Right lobe of liver (tissue), 6 donors: Measurements from ENCODE around the gene DDX52. TPM values are rescaled to one million over a fixed set of nuclear protein-coding genes. Genes with fewer than 3 reads are reported as not detected.

Source experiments
- ATAC-seq, 4 donors: fragments of 200-7000 bp; cut with Tn5 transposase; one replicate each; pipeline ENCODE4 v1.9.1; 2020; ENCODE audit warnings: mild to moderate bottlenecking in 4 of 4, moderate library complexity in 4 of 4
- DNase-seq, 3 donors: peaks; one replicate each; pipeline ENCODE4 v3.0.0-alpha.2; 2020
- H3K27ac ChIP-seq, 3 donors: fragments of 200-600 bp; one replicate each; pipeline ENCODE4 v1.8.0; 2022
- H3K27me3 ChIP-seq, 2 donors: fragments of 200-600 bp; one replicate each; pipeline ENCODE4 v1.8.0; 2022
- H3K36me3 ChIP-seq, 4 donors: fragments of 200-600 bp; sonication (generic) in 1 of 4; one replicate each; pipeline versions ENCODE4 v1.5.1 to v1.8.0; 2017 to 2022; ENCODE audit warnings: control low read depth in 1 of 4
- H3K4me1 ChIP-seq, 4 donors: fragments of 200-600 bp; sonication (generic) in 1 of 4; one replicate each; pipeline versions ENCODE4 v1.5.1 to v1.8.0; 2017 to 2022; ENCODE audit warnings: control low read depth in 1 of 4
- H3K4me3 ChIP-seq, 3 donors: fragments of 200-600 bp; one replicate each; pipeline ENCODE4 v1.8.0; 2022
- H3K9me3 ChIP-seq, 4 donors: fragments of 200-600 bp; sonication (generic) in 1 of 4; one replicate each; pipeline versions ENCODE4 v1.5.1 to v1.8.0; 2017 to 2022; ENCODE audit warnings: control low read depth in 1 of 4
- CTCF ChIP-seq, 4 donors: fragments of 200-600 bp in 3 of 4; fragments of 450-650 bp in 1 of 4; IDR thresholded peaks; one replicate each; pipeline versions ENCODE4 v1.5.1 to v1.8.0; 2016 to 2022; ENCODE audit warnings: antibody characterized with exemption in 4 of 4, mild to moderate bottlenecking in 2 of 4
- POLR2A ChIP-seq: fragments of 450-650 bp; IDR thresholded peaks from one replicate; pipeline ENCODE4 v1.6.1; 2017; ENCODE audit warnings: antibody characterized with exemption, mild to moderate bottlenecking
- WGBS: methylation state at CpG from one replicate; pipeline ENCODE4 v1.1.6; 2018; ENCODE audit warnings: low coverage, low lambda C conversion rate; ENCODE audit not compliant: insufficient coverage; ENCODE audit errors: missing lambda C conversion rate; 5-methylcytosine and 5-hydroxymethylcytosine counted together
- intact Hi-C, 2 donors: fragments of 100-400 bp; cut with DNase I; formaldehyde crosslinking; loops; one replicate each; pipeline versions ENCODE4 v1.11.2 to v1.14.1; 2022
- total RNA-seq, 6 experiments: library from RNA; depleted of rRNA in 2 of 6; stranded (reverse); fragments of >200 nt in 2 of 6; fragmentation: NEBNext Ultra II Directional in 3 of 6; extraction: Animal tissue kit (Norgen Biotek cat#: 25700) in 3 of 6; gene quantifications; one replicate each; pipeline versions ENCODE4 v1.1.0 to v1.2.4, GENCODE V29; 2016 to 2023
- donor health status: DM: no; HTN: yes; CAD: no.
- donor health status: DM: no; HTN: no; CAD: no.
- donor health status: DM: no; HTN: no; CAD: no.
- donor health status: DM: no; HTN: yes; CAD: no.
- donor health status: DM: no; HTN: yes; CAD: no.

DDX52 gene
- total RNA-seq, 6 experiments from 2014 or later: 11.8 to 14.4 (median 13.1) TPM

- TF ChIP-seq POLR2A (no peak), CTCF (IDR thresholded peaks at IDR 0.05) (no peak)
- Histone ChIP-seq H3K9me3 (no peaks in the 10 kb centered on the region), H3K27me3 (no peaks in the 10 kb centered on the region), H3K4me1 (peaks cover 0 to 23% (median 8%) of the 10 kb centered on the region in 4 donors), H3K36me3 (no peaks in the 10 kb centered on the region), H3K4me3 (no peak overlapping the region), H3K27ac (no peak overlapping the region)
- ATAC-seq (no peak), DNase-seq (no peak)
- intact Hi-C loops: no loop called here
- WGBS: 75% methylated on average over 1 of the region's 1 CpG
Observed at GRCh38 chr17:37674511-37674910, 31.3 kb upstream of the DDX52 start.

- TF ChIP-seq POLR2A: no peak
- TF ChIP-seq CTCF (IDR thresholded peaks at IDR 0.05): no peak
- DNase-seq (no peak), ATAC-seq (no peak)
- Histone ChIP-seq H3K36me3 (no peaks in the 10 kb centered on the region), H3K4me3 (no peak overlapping the region), H3K9me3 (no peaks in the 10 kb centered on the region), H3K27me3 (no peaks in the 10 kb centered on the region), H3K27ac (no peak overlapping the region), H3K4me1 (peaks cover 0 to 23% (median 8%) of the 10 kb centered on the region in 4 donors)
- 85% methylated on average over 1 of the region's 2 CpGs for WGBS
- intact Hi-C loops: no loop called here
Observed at GRCh38 chr17:37673386-37673785, 30.1 kb upstream of the DDX52 start.

GRCh38 chr17:37672548-37673078 lies 29.4 kb upstream of the DDX52 start:
- TF ChIP-seq POLR2A (no peak), CTCF (IDR thresholded peaks at IDR 0.05) (no peak)
- H3K27me3 ChIP-seq: no peaks in the 10 kb centered on the region
- no peaks in the 10 kb centered on the region for H3K36me3 ChIP-seq
- peaks cover 0 to 23% (median 8%) of the 10 kb centered on the region in 4 donors for H3K4me1 ChIP-seq
- H3K9me3 ChIP-seq: no peaks in the 10 kb centered on the region
- no peak overlapping the region for H3K4me3 ChIP-seq
- intact Hi-C loops: no loop called here
- H3K27ac ChIP-seq: no peak overlapping the region
- DNase-seq (no peak), ATAC-seq (no peak)
- WGBS: 71% methylated on average over 1 of the region's 3 CpGs

GRCh38 chr17:37671824-37672547 lies 28.7 kb upstream of the DDX52 start:
- Histone ChIP-seq H3K27me3 (no peaks in the 10 kb centered on the region), H3K9me3 (no peaks in the 10 kb centered on the region), H3K36me3 (no peaks in the 10 kb centered on the region), H3K4me3 (no peak overlapping the region), H3K4me1 (peaks cover 0 to 20% (median 7%) of the 10 kb centered on the region in 4 donors), H3K27ac (no peak overlapping the region)
- no CpG with 5 or more reads among the region's 2 CpGs for WGBS
- TF ChIP-seq CTCF (IDR thresholded peaks at IDR 0.05) (no peak), POLR2A (no peak)
- intact Hi-C loops: no loop called here
- ATAC-seq (peak in 1 of 4 donors; percentile 8), DNase-seq (no peak)
